Peyer's patch (tissue), 4 donors: ENCODE results near the gene NKX1-2. TPM values are rescaled to one million over a fixed set of nuclear protein-coding genes. Genes with fewer than 3 reads are reported as not detected.

Source experiments
- DNase-seq, 3 donors: peaks; one replicate each; pipeline ENCODE4 v3.0.0-alpha.2; 2017 to 2019
- H3K27ac ChIP-seq, 4 donors: fragments of 200-600 bp; sonication (generic); one replicate each; pipeline ENCODE4 v1.5.1; 2016 to 2019
- H3K27me3 ChIP-seq, 2 donors: fragments of 200-600 bp; sonication (generic); one replicate each; pipeline ENCODE4 v1.5.1; 2019
- H3K36me3 ChIP-seq, 3 donors: fragments of 200-600 bp; sonication (generic); one replicate each; pipeline ENCODE4 v1.5.1; 2016 to 2019
- H3K4me1 ChIP-seq, 4 donors: fragments of 200-600 bp; sonication (generic); one replicate each; pipeline ENCODE4 v1.5.1; 2016 to 2019
- H3K4me3 ChIP-seq, 4 donors: fragments of 200-600 bp; sonication (generic); 1 replicate in 3 of 4; 2 replicates in 1 of 4; pipeline ENCODE4 v1.5.1; 2016 to 2019; ENCODE audit warnings: mild to moderate bottlenecking in 1 of 4
- H3K9me3 ChIP-seq, 4 donors: fragments of 200-600 bp; sonication (generic); one replicate each; pipeline ENCODE4 v1.5.1; 2016 to 2019; ENCODE audit warnings: mild to moderate bottlenecking in 1 of 4
- CTCF ChIP-seq, 6 experiments: fragments of 450-650 bp in 4 of 6; fragments of 200-600 bp in 2 of 6; sonication (generic) in 1 of 6; IDR thresholded peaks; one replicate each; pipeline ENCODE4 v1.5.1; 2017 to 2019; ENCODE audit warnings: antibody characterized with exemption in 6 of 6, mild to moderate bottlenecking in 3 of 6, moderate library complexity in 1 of 6
- POLR2A ChIP-seq, 2 donors: fragments of 450-650 bp; IDR thresholded peaks; one replicate each; pipeline ENCODE4 v1.5.1; 2017; ENCODE audit warnings: antibody characterized with exemption in 2 of 2, mild to moderate bottlenecking in 2 of 2, moderate library complexity in 2 of 2
- total RNA-seq, 4 donors: library from RNA; depleted of rRNA; stranded (reverse); fragments of >200 nt; gene quantifications; one replicate each; pipeline ENCODE4 v1.1.0, GENCODE V29; 2016

Gene NKX1-2
- total RNA-seq, 4 donors from 2014 or later: not detected

- Histone ChIP-seq H3K27ac (no peak overlapping the region), H3K36me3 (no peaks in the 10 kb centered on the region), H3K27me3 (no peaks in the 10 kb centered on the region), H3K4me3 (no peak overlapping the region), H3K9me3 (no peaks in the 10 kb centered on the region), H3K4me1 (peaks cover 0 to 35% (median 3%) of the 10 kb centered on the region in 4 donors)
- DNase-seq: peak in 1 of 3 donors; percentile 7
- no peak for TF ChIP-seq CTCF (IDR thresholded peaks at IDR 0.05)
These were observed 27.1 kb downstream of the NKX1-2 start for GRCh38 chr10:124422742-124423141.

GRCh38 chr10:124420254-124420653, 29.6 kb downstream of the NKX1-2 start:
- H3K4me3 ChIP-seq: peak overlapping the region in 1 of 4 donors; percentile 98
- H3K36me3 ChIP-seq: no peaks in the 10 kb centered on the region
- peak; percentile 22 to 62 for TF ChIP-seq POLR2A (IDR thresholded peaks at IDR 0.05)
- no peak for TF ChIP-seq CTCF (IDR thresholded peaks at IDR 0.05)
- peak; percentile 4 to 77 (median 69) for DNase-seq
- H3K9me3 ChIP-seq: no peaks in the 10 kb centered on the region
- peak overlapping the region in 3 of 4 donors; percentile 89 to 99 (median 95) for H3K27ac ChIP-seq
- H3K4me1 ChIP-seq: peaks cover 0 to 45% (median 3%) of the 10 kb centered on the region in 4 donors
- no peaks in the 10 kb centered on the region for H3K27me3 ChIP-seq

DNA sequence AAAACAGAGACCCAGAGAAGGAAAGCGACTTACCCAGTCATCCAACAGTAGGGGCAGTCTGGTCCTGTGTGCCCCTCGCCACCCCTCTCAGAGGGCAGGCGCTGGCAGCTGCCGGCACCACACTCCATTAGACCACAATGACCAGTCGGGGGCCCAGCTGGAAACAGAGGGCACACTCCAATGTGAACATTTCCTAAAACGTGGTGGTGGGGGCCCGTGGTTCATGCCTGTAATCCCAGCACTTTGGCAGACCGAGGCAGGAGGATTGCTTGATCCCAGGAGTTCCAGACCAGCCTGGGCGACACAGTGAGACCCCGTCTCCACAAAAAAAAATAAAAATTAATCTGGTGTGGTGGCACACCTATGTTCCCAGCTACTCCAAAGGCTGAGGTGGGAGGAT, 30.2 kb downstream of the NKX1-2 start:
- no peaks in the 10 kb centered on the region for H3K36me3 ChIP-seq
- DNase-seq: peak in 1 of 3 donors; percentile 15
- H3K27me3 ChIP-seq: no peaks in the 10 kb centered on the region
- peak overlapping the region in 2 of 4 donors; percentile 83 to 98 for H3K4me3 ChIP-seq
- peaks cover 0 to 43% (median 3%) of the 10 kb centered on the region in 4 donors for H3K4me1 ChIP-seq
- H3K27ac ChIP-seq: peak overlapping the region in 3 of 4 donors; percentile 89 to 99 (median 95)
- H3K9me3 ChIP-seq: no peaks in the 10 kb centered on the region
- TF ChIP-seq POLR2A (IDR thresholded peaks at IDR 0.05) (no peak), CTCF (IDR thresholded peaks at IDR 0.05) (no peak)

DNA sequence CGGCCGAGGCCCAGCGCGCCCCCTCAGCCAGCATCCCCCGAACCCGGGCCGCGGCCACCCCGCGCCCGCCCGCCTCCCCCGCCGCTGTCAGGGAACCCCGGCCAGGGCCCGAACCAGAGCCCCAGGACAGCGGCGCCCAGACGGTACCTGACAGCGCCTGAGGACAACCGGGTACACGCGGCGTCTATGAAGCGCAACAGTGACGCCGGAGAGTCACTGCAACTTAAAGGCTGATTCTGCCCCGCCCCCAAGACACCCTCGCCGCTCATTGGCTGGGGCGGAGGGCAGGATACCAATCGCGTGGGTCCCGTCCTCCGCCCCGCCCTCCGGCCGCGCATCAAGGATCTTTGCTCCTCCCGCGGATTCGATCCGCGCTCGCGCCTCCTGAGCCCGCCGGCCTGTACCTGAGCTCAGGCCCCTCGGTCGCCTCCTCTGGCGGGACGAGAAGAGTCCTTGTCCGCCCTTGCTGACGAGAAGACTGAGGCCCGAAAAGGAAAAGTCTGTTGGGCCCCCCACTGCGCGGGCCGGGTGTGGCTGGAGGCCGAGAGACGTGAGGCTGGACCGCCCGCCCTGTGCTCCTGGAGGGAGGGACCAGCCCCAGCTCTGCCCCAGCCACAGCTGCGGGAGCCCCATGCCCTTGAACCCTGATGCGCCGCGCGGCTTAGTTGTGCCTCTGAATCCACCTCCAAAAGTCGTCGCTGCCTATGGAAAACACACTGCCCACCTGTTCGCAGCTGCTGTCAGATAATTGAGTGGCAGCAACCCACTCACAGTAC, 30.9 kb downstream of the NKX1-2 start, which contains the start of gene OAT:
Gene OAT (minus strand): TSS at position 198 of the 776 bp plus-strand sequence. CDS start 6,752 bp downstream, outside the sequence.
- H3K27me3 ChIP-seq: no peaks in the 10 kb centered on the region
- DNase-seq: peak; percentile 99
- peak within 1 kb of the TSS; percentile 78 to 98 (median 82) for H3K4me3 ChIP-seq
- peaks cover 0 to 43% (median 3%) of the 10 kb centered on the region in 4 donors for H3K4me1 ChIP-seq
- no peaks in the 10 kb centered on the region for H3K9me3 ChIP-seq
- peak in 3 of 6 experiments; percentile 25 to 43 (median 38) for TF ChIP-seq CTCF (IDR thresholded peaks at IDR 0.05)
- TF ChIP-seq POLR2A (IDR thresholded peaks at IDR 0.05): peak; percentile 99
- H3K36me3 ChIP-seq: no peaks in the 10 kb centered on the region
- peak within 1 kb of the TSS; percentile 85 to 99 (median 92) for H3K27ac ChIP-seq

DNA sequence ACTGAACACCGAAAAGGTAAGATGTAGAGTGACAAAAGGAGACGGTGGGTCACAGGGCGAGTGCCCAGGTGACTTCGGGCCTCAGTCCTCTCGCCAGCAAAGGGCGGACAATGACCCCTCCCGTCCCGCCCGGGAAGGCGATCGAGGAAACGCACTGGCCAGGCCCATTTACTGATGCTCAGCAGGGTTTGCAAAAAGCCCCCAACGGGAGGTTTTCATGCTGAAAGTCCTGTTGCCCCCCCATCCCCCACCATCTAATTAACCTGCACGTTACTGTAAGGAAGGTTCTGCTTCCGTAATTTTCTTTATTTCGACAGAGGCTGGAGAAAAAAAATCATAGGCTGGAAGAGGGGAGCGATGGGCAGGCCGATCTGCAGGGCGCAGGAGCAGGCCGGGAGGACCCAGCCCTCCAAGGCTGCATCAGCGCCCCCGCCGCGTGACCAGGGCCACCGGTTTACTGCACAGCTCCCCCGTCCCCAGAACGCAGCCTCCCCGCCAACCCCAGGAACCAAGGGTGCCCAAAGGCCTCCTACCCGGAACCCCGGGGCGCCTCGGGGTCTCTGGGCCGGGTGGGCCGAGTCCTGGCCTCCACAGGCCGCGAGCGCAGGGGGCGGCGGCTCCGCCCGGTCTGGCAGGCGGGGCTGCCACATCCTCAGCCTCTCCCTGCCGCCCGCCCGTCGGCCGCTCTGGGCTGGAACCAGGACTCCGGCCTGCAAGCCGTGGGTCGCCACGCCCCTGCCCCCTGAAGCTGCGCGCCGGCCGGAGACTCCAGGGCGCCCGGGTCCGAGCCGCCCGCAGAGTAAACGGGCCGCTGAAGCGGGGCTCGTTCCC, 31.7 kb downstream of the NKX1-2 start:
- Histone ChIP-seq H3K27me3 (no peaks in the 10 kb centered on the region), H3K4me3 (peak overlapping the region; percentile 78 to 98 (median 82)), H3K27ac (peak overlapping the region; percentile 85 to 99 (median 92)), H3K4me1 (peaks cover 0 to 48% (median 3%) of the 10 kb centered on the region in 4 donors), H3K9me3 (no peaks in the 10 kb centered on the region), H3K36me3 (no peaks in the 10 kb centered on the region)
- peak; percentile 44 to 75 (median 66) for DNase-seq
- TF ChIP-seq CTCF (IDR thresholded peaks at IDR 0.05): no peak
- TF ChIP-seq POLR2A (IDR thresholded peaks at IDR 0.05): no peak
